ENCODE results near the gene CTRB1. TPM values are rescaled to one million over a fixed set of nuclear protein-coding genes. Genes with fewer than 3 reads are reported as not detected.
"Not testable (repeated sequence)": the region's sequence is repeated elsewhere in the genome, so short reads cannot be mapped to it uniquely, and the experiment has no call there.

Gene CTRB1
- polyA plus RNA-seq, 2 donors, result 0.34 to 2.0 TPM

DNA sequence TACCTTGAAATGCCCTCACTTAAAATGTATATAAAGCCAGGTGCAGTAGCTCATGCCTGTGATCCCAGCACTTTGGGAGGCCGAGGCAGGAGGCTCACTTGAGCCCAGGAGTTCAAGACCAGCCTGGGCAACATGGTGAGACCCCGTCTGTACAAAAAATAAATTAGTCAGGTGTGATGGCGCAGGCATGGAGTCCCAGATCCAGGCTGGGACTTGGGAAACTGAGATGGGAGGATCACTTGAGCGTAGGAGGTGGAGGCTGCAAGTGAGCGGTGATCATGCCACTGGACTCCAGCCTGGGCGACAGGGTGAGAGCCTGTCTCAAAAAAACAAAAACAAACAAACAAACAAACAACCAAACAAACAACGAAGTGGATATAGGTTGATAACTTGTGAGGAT lies 9.3 kb upstream of the CTRB1 start:
- not testable (repeated sequence) for H3K36me3 ChIP-seq (ENCODE audit: control insufficient read depth in 2 of 2, insufficient read depth in 2 of 2, low read length in 1 of 2); H3K9me3 ChIP-seq (ENCODE audit: control insufficient read depth in 2 of 2, insufficient read depth in 1 of 2, low read depth in 1 of 2, low read length in 1 of 2); H3K27me3 ChIP-seq (ENCODE audit: control insufficient read depth in 1 of 2, insufficient read depth in 2 of 2, low read length in 2 of 2); H3K27ac ChIP-seq (ENCODE audit: low read depth in 2 of 2, low read length in 1 of 2); H3K4me1 ChIP-seq (ENCODE audit: control insufficient read depth in 2 of 2, insufficient read depth in 2 of 2, low read length in 1 of 2); H3K4me3 ChIP-seq (ENCODE audit: low read depth in 1 of 2, low read length in 2 of 2)
- WGBS, 2 donors, result 85 to 91% methylated on average over 7 of the region's 7 CpGs

DNA sequence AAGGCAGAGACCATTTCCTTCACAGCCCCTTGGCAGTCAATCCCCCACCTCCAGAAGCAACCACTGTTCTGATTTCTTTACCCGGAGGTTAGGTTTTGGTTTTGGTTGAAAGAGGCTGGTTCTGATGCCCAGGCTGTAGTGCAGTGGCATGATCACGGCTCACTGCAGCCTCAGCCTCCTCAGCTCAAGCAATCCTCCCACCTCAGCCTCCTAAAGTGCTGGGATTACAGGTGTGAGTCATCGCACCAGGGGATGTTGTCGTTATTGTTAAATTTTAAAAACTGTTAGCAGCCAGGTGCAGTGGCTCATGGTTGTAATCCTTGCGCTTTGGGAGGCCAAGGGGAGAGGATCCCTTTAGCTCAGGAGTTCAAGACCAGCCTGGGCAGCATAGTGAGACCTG lies 8.8 kb upstream of the CTRB1 start:
- Histone ChIP-seq H3K27me3 (ENCODE audit: control insufficient read depth in 1 of 2, insufficient read depth in 2 of 2, low read length in 2 of 2) (no peaks in the 10 kb centered on the region), H3K4me3 (ENCODE audit: low read depth in 1 of 2, low read length in 2 of 2) (no peak overlapping the region), H3K27ac (ENCODE audit: low read depth in 2 of 2, low read length in 1 of 2) (no peak overlapping the region), H3K36me3 (ENCODE audit: control insufficient read depth in 2 of 2, insufficient read depth in 2 of 2, low read length in 1 of 2) (no peaks in the 10 kb centered on the region), H3K9me3 (ENCODE audit: control insufficient read depth in 2 of 2, insufficient read depth in 1 of 2, low read depth in 1 of 2, low read length in 1 of 2) (no peaks in the 10 kb centered on the region), H3K4me1 (ENCODE audit: control insufficient read depth in 2 of 2, insufficient read depth in 2 of 2, low read length in 1 of 2) (peaks cover 2 to 4% of the 10 kb centered on the region in 2 donors)
- 86 to 91% methylated on average over 5 of the region's 5 CpGs for WGBS, 2 donors

DNA sequence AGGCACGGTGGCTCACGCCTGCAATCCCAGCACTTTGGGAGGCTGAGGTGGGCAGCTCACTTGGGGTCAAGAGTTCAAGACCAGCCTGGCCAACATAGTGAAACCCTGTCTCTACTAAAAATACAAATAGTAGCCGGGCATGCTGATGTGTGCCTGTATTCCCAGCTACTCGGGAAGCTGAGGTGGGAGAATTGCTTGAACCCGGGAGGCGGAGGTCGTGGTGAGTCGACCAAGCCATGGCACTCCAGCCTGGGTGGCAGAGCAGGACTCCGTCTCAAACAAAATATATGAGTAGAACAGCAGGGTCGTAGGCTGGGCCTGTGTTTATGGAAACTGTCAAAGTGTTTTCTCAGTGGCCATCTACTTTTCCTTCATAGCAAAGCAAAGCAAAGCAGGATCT lies 7.5 kb upstream of the CTRB1 start:
- 85 to 88% methylated on average over 10 of the region's 10 CpGs for WGBS, 2 donors
- H3K27me3 ChIP-seq (ENCODE audit: control insufficient read depth in 1 of 2, insufficient read depth in 2 of 2, low read length in 2 of 2); H3K36me3 ChIP-seq (ENCODE audit: control insufficient read depth in 2 of 2, insufficient read depth in 2 of 2, low read length in 1 of 2); H3K4me1 ChIP-seq (ENCODE audit: control insufficient read depth in 2 of 2, insufficient read depth in 2 of 2, low read length in 1 of 2); H3K4me3 ChIP-seq (ENCODE audit: low read depth in 1 of 2, low read length in 2 of 2); H3K9me3 ChIP-seq (ENCODE audit: control insufficient read depth in 2 of 2, insufficient read depth in 1 of 2, low read depth in 1 of 2, low read length in 1 of 2); H3K27ac ChIP-seq (ENCODE audit: low read depth in 2 of 2, low read length in 1 of 2): not testable (repeated sequence)

DNA sequence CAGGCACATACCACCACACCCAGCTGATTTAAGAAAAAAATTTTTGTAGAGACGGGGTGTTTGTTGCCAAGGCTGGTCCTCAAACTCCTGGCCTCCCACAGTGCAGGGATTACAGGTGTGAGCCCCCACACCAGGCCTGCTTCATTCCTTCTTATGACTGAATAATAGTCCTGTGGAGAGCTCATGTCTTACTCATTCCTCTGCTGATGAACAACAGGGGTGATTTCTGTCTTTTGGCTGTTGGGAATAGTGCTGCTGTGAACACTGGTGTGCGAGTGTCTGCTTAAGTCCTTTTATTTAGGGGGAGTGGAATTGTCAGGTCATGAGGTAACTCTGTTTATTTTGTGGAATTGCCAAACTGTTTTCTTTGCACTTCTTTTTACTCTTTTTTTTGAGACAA lies 2.7 kb upstream of the CTRB1 start:
- no peaks in the 10 kb centered on the region for H3K4me1 ChIP-seq (ENCODE audit: control insufficient read depth in 2 of 2, insufficient read depth in 2 of 2, low read length in 1 of 2)
- no peak overlapping the region for H3K27ac ChIP-seq (ENCODE audit: low read depth in 2 of 2, low read length in 1 of 2)
- no peaks in the 10 kb centered on the region for H3K36me3 ChIP-seq (ENCODE audit: control insufficient read depth in 2 of 2, insufficient read depth in 2 of 2, low read length in 1 of 2)
- no peaks in the 10 kb centered on the region for H3K9me3 ChIP-seq (ENCODE audit: control insufficient read depth in 2 of 2, insufficient read depth in 1 of 2, low read depth in 1 of 2, low read length in 1 of 2)
- no peak overlapping the region for H3K4me3 ChIP-seq (ENCODE audit: low read depth in 1 of 2, low read length in 2 of 2)
- WGBS, 2 donors, result 80 to 84% methylated on average over 2 of the region's 2 CpGs
- H3K27me3 ChIP-seq (ENCODE audit: control insufficient read depth in 1 of 2, insufficient read depth in 2 of 2, low read length in 2 of 2), result no peaks in the 10 kb centered on the region

DNA sequence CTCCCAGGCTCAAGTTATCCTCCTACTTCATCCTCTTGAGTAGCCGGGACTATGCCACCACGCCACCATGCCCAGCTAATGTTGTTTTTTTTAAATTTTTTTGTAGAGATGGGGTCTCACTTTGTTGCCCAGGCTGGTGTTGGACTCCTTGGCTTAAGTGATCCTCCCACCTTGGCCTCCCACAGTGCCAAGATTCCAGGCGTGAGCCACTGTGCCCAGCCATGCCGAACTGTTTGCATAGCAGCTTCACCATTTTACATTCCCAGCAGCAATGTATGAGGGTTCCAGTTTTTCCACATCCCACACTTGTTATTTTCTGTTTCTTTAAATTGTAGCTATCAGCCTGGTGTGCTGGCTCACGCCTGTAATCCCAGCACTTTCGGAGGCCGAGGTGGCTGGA lies 2.2 kb upstream of the CTRB1 start:
- Histone ChIP-seq H3K9me3 (ENCODE audit: control insufficient read depth in 2 of 2, insufficient read depth in 1 of 2, low read depth in 1 of 2, low read length in 1 of 2) (no peaks in the 10 kb centered on the region), H3K4me1 (ENCODE audit: control insufficient read depth in 2 of 2, insufficient read depth in 2 of 2, low read length in 1 of 2) (no peaks in the 10 kb centered on the region), H3K36me3 (ENCODE audit: control insufficient read depth in 2 of 2, insufficient read depth in 2 of 2, low read length in 1 of 2) (no peaks in the 10 kb centered on the region), H3K4me3 (ENCODE audit: low read depth in 1 of 2, low read length in 2 of 2) (no peak overlapping the region), H3K27ac (ENCODE audit: low read depth in 2 of 2, low read length in 1 of 2) (no peak overlapping the region), H3K27me3 (ENCODE audit: control insufficient read depth in 1 of 2, insufficient read depth in 2 of 2, low read length in 2 of 2) (no peaks in the 10 kb centered on the region)
- WGBS, 2 donors, result 77 to 83% methylated on average over 7 of the region's 7 CpGs

DNA sequence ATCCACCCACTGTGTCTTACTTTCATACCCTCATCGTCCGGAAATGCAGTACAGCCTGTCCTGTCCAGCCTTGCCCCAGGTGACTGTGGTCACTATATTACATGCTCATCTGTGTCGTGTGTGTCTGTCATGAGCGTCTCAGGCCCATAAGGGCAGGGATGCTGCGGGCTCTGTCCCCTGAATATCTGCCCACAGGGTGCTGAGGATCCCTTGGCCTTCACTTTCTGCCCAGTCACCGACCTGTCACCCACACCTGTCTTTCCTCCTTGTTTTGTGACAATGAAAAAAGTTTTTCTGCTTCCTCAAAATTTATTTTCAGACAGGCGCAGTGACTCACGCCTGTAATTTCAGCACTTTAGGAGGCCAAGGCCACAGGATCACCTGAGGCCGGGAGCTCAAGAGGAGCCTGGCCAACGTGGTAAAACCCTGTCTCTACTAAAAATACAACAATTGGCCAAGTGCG lies 1.4 kb upstream of the CTRB1 start:
- WGBS, 2 donors, result 78 to 90% methylated on average over 11 of the region's 11 CpGs

DNA sequence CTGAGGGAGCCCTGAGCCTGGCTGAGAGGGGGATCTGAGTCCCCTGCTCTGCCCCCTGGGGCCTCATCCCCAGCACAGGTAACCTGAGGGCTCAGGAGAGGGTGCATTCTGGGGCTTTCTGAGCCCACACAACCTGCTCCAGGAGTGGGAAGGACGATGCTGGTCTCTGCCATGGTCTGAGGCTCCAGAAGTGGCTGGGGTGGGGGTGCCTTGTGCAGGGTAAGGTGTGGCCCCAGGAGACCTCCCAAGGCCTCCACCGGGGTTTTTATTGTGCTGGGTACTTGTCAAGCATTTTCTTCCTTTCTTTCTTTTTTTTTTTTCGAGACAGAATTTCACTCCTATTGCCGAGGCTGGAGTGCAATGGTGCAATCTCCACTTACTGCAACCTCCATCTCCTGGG lies 300 bp downstream of the CTRB1 start:
- Histone ChIP-seq H3K27ac (ENCODE audit: low read depth in 2 of 2, low read length in 1 of 2) (no peak overlapping the region), H3K27me3 (ENCODE audit: control insufficient read depth in 1 of 2, insufficient read depth in 2 of 2, low read length in 2 of 2) (no peaks in the 10 kb centered on the region), H3K4me3 (ENCODE audit: low read depth in 1 of 2, low read length in 2 of 2) (no peak overlapping the region), H3K4me1 (ENCODE audit: control insufficient read depth in 2 of 2, insufficient read depth in 2 of 2, low read length in 1 of 2) (no peaks in the 10 kb centered on the region), H3K36me3 (ENCODE audit: control insufficient read depth in 2 of 2, insufficient read depth in 2 of 2, low read length in 1 of 2) (no peaks in the 10 kb centered on the region), H3K9me3 (ENCODE audit: control insufficient read depth in 2 of 2, insufficient read depth in 1 of 2, low read depth in 1 of 2, low read length in 1 of 2) (no peaks in the 10 kb centered on the region)
- 54 to 74% methylated on average over 4 of the region's 4 CpGs for WGBS, 2 donors

More for the DNA sequence above, 1.4 kb upstream of the CTRB1 start:
- Histone ChIP-seq H3K27ac (ENCODE audit: low read depth in 2 of 2, low read length in 1 of 2) (no peak overlapping the region), H3K9me3 (ENCODE audit: control insufficient read depth in 2 of 2, insufficient read depth in 1 of 2, low read depth in 1 of 2, low read length in 1 of 2) (no peaks in the 10 kb centered on the region), H3K36me3 (ENCODE audit: control insufficient read depth in 2 of 2, insufficient read depth in 2 of 2, low read length in 1 of 2) (no peaks in the 10 kb centered on the region), H3K4me1 (ENCODE audit: control insufficient read depth in 2 of 2, insufficient read depth in 2 of 2, low read length in 1 of 2) (no peaks in the 10 kb centered on the region), H3K4me3 (ENCODE audit: low read depth in 1 of 2, low read length in 2 of 2) (no peak overlapping the region), H3K27me3 (ENCODE audit: control insufficient read depth in 1 of 2, insufficient read depth in 2 of 2, low read length in 2 of 2) (no peaks in the 10 kb centered on the region)

DNA sequence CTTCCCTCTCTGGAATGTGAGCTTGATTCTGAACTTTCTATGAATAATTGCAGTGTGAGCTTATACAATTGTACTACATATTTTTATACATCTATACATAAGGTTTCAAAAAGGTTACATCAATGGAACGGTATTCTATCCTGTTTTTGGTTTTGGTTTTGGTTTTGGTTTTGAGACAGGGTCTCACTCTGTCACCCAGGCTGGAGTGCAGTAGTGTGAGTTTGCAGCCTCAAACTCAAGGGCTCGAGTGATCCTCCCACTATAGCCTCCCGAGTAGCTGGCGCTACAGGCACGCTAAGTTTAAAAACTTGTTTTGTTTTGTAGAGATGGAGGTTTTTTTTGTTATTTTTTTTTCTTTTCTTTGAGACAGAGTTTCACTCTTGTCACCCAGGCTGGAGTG lies 1.1 kb downstream of the CTRB1 start:
- Histone ChIP-seq H3K4me3 (ENCODE audit: low read depth in 1 of 2, low read length in 2 of 2) (no peak overlapping the region), H3K4me1 (ENCODE audit: control insufficient read depth in 2 of 2, insufficient read depth in 2 of 2, low read length in 1 of 2) (no peaks in the 10 kb centered on the region), H3K27ac (ENCODE audit: low read depth in 2 of 2, low read length in 1 of 2) (no peak overlapping the region), H3K36me3 (ENCODE audit: control insufficient read depth in 2 of 2, insufficient read depth in 2 of 2, low read length in 1 of 2) (no peaks in the 10 kb centered on the region), H3K9me3 (ENCODE audit: control insufficient read depth in 2 of 2, insufficient read depth in 1 of 2, low read depth in 1 of 2, low read length in 1 of 2) (no peaks in the 10 kb centered on the region), H3K27me3 (ENCODE audit: control insufficient read depth in 1 of 2, insufficient read depth in 2 of 2, low read length in 2 of 2) (no peaks in the 10 kb centered on the region)
- 59 to 62% methylated on average over 5 of the region's 5 CpGs for WGBS, 2 donors

DNA sequence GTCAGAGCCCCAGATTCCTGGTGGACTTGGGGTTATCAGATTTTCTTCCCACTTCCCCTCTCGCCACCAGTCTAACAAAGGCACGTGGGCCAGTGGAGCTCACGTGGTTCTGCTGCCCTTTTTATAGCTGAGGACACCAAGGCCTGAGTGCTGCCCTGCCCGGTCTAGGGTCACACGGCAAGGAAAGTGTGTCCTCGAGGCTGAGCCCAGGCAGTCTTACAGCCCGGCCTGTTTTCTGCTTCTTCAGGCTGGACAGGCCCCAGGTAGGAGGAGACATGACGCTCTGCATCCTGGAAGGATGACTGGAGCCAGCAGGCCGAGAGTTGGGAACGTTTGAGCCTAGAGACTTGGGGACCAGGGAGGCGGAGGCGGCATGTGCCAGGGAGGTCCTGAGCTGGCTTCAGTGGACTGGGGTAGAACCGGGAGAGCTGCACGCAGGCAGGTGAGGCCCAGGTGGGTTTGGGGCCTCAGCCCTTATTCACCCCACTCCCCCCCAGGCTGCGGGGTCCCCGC lies 3.5 kb downstream of the CTRB1 start:
- no peak overlapping the region for H3K27ac ChIP-seq (ENCODE audit: low read depth in 2 of 2, low read length in 1 of 2)
- H3K4me3 ChIP-seq (ENCODE audit: low read depth in 1 of 2, low read length in 2 of 2), result no peak overlapping the region
- no peaks in the 10 kb centered on the region for H3K27me3 ChIP-seq (ENCODE audit: control insufficient read depth in 1 of 2, insufficient read depth in 2 of 2, low read length in 2 of 2)
- H3K9me3 ChIP-seq (ENCODE audit: control insufficient read depth in 2 of 2, insufficient read depth in 1 of 2, low read depth in 1 of 2, low read length in 1 of 2), result no peaks in the 10 kb centered on the region
- H3K4me1 ChIP-seq (ENCODE audit: control insufficient read depth in 2 of 2, insufficient read depth in 2 of 2, low read length in 1 of 2), result no peaks in the 10 kb centered on the region
- WGBS, 2 donors, result 63 to 78% methylated on average over 15 to 16 of the region's 16 CpGs
- H3K36me3 ChIP-seq (ENCODE audit: control insufficient read depth in 2 of 2, insufficient read depth in 2 of 2, low read length in 1 of 2), result no peaks in the 10 kb centered on the region

DNA sequence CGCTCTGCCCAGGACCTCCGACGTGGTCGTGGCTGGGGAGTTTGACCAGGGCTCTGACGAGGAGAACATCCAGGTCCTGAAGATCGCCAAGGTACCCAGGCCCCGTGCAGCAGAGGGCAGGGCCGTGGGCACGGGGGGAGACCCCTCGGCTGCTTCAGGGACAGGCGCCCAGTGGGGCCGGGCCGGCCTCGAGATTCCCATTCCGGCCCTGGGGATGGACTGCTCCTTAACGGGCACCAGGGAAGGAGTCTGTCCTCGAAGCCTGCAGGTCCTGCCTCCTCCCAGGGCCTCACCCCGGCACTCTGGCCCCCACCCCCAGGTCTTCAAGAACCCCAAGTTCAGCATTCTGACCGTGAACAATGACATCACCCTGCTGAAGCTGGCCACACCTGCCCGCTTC lies 4.3 kb downstream of the CTRB1 start:
- not testable (repeated sequence) for H3K27ac ChIP-seq (ENCODE audit: low read depth in 2 of 2, low read length in 1 of 2); H3K36me3 ChIP-seq (ENCODE audit: control insufficient read depth in 2 of 2, insufficient read depth in 2 of 2, low read length in 1 of 2); H3K9me3 ChIP-seq (ENCODE audit: control insufficient read depth in 2 of 2, insufficient read depth in 1 of 2, low read depth in 1 of 2, low read length in 1 of 2); H3K4me3 ChIP-seq (ENCODE audit: low read depth in 1 of 2, low read length in 2 of 2); H3K4me1 ChIP-seq (ENCODE audit: control insufficient read depth in 2 of 2, insufficient read depth in 2 of 2, low read length in 1 of 2); H3K27me3 ChIP-seq (ENCODE audit: control insufficient read depth in 1 of 2, insufficient read depth in 2 of 2, low read length in 2 of 2)
- WGBS, 2 donors, result 77 to 84% methylated on average over 8 to 11 of the region's 20 CpGs
